DOHH2 (cell line): ENCODE data around the gene PTK7.
A peak's percentile ranks its signal among the peaks of the same experiment; 100 is the strongest.

Experiments
- H3F3A ChIP-seq: fragments of 200-600 bp; sonication (generic), shearing (Covaris generic); 2 replicates; pipeline ENCODE4 v1.6.0; 2016; ENCODE audit warnings: antibody characterized with exemption, mild to moderate bottlenecking; ENCODE audit not compliant: control insufficient read depth, insufficient read depth
- H3K27ac ChIP-seq: fragments of 200-600 bp; sonication (generic); 2 replicates; pipeline ENCODE4 v1.5.1; 2014; ENCODE audit warnings: low read depth, mild to moderate bottlenecking, low read length, moderate library complexity
- H3K27me3 ChIP-seq: fragments of 200-600 bp; sonication (generic); 2 replicates; pipeline ENCODE4 v1.6.1; 2014; ENCODE audit warnings: mild to moderate bottlenecking, low read length, mixed read lengths; ENCODE audit not compliant: control insufficient read depth
- H3K36me3 ChIP-seq: fragments of 200-600 bp; sonication (generic); 2 replicates; pipeline ENCODE4 v1.6.1; 2014; ENCODE audit warnings: mild to moderate bottlenecking, low read length, moderate library complexity, mixed read lengths; ENCODE audit not compliant: control insufficient read depth
- H3K4me1 ChIP-seq: fragments of 200-600 bp; sonication (generic); 2 replicates; pipeline ENCODE4 v1.6.1; 2014; ENCODE audit warnings: mild to moderate bottlenecking, low read length, mixed read lengths; ENCODE audit not compliant: control insufficient read depth
- H3K4me2 ChIP-seq: fragments of 200-600 bp; sonication (generic); 2 replicates; pipeline ENCODE4 v1.6.0; 2014; ENCODE audit warnings: mild to moderate bottlenecking, low read length, moderate library complexity
- H3K4me3 ChIP-seq: fragments of 200-600 bp; sonication (generic); 2 replicates; pipeline ENCODE4 v1.5.1; 2014; ENCODE audit warnings: mild to moderate bottlenecking, low read length, mixed read lengths
- H3K79me2 ChIP-seq: fragments of 200-600 bp; sonication (generic); 2 replicates; pipeline ENCODE4 v1.6.1; 2014; ENCODE audit warnings: mild to moderate bottlenecking, low read length, mixed read lengths; ENCODE audit not compliant: control insufficient read depth
- H3K9me2 ChIP-seq: fragments of 200-600 bp; sonication (generic); replicated peaks from 2 replicates; pipeline ENCODE4 v1.6.1; 2014; ENCODE audit warnings: mild to moderate bottlenecking, low read length, mixed read lengths; ENCODE audit not compliant: control insufficient read depth
- H3K9me3 ChIP-seq: fragments of 200-600 bp; sonication (generic); 2 replicates; pipeline ENCODE4 v1.6.1; 2014; ENCODE audit warnings: antibody characterized with exemption, low read length, mixed read lengths; ENCODE audit not compliant: control insufficient read depth, insufficient read depth
- H4K20me1 ChIP-seq: fragments of 200-600 bp; sonication (generic); 2 replicates; pipeline ENCODE4 v1.6.0; 2014; ENCODE audit warnings: low read depth, mild to moderate bottlenecking, antibody characterized with exemption, low read length, moderate library complexity; ENCODE audit not compliant: control insufficient read depth, insufficient read depth
- EZH2phosphoT487 ChIP-seq: fragments of 200-600 bp; sonication (generic); IDR thresholded peaks from 2 replicates; pipeline ENCODE4 v1.6.1; 2017; ENCODE audit warnings: borderline replicate concordance, mild to moderate bottlenecking, antibody characterized with exemption, low read length, moderate library complexity, mixed read lengths
- TF ChIP-seq, protein P1 (sequence below): fragments of 200-600 bp; sonication (generic); IDR thresholded peaks from one replicate; pipeline ENCODE4 v1.5.1; 2014; ENCODE audit warnings: antibody characterized with exemption, mild to moderate bottlenecking, low read depth, low read length; ENCODE audit not compliant: poor library complexity, severe bottlenecking

Gene PTK7

GRCh38 chr6:43060755-43061633 is 15.1 kb upstream of the PTK7 start:
- Histone ChIP-seq H3K27me3 (no peaks in the 10 kb centered on the region), H4K20me1 (no peaks in the 10 kb centered on the region), H3K4me2 (peak overlapping the region; percentile 78), H3K9me3 (no peaks in the 10 kb centered on the region), H3K36me3 (peaks cover 13% of the 10 kb centered on the region), H3F3A (no peaks in the 10 kb centered on the region), H3K9me2 (no peaks in the 10 kb centered on the region), H3K4me1 (peaks cover 17% of the 10 kb centered on the region), H3K4me3 (peak overlapping the region; percentile 83; the same call in 1 of the 2 replicates), H3K27ac (no peak overlapping the region), H3K79me2 (peaks cover 18% of the 10 kb centered on the region)
- TF ChIP-seq EZH2phosphoT487: no peak
- TF ChIP-seq, protein P1, sequence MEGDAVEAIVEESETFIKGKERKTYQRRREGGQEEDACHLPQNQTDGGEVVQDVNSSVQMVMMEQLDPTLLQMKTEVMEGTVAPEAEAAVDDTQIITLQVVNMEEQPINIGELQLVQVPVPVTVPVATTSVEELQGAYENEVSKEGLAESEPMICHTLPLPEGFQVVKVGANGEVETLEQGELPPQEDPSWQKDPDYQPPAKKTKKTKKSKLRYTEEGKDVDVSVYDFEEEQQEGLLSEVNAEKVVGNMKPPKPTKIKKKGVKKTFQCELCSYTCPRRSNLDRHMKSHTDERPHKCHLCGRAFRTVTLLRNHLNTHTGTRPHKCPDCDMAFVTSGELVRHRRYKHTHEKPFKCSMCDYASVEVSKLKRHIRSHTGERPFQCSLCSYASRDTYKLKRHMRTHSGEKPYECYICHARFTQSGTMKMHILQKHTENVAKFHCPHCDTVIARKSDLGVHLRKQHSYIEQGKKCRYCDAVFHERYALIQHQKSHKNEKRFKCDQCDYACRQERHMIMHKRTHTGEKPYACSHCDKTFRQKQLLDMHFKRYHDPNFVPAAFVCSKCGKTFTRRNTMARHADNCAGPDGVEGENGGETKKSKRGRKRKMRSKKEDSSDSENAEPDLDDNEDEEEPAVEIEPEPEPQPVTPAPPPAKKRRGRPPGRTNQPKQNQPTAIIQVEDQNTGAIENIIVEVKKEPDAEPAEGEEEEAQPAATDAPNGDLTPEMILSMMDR: no peak

DNA sequence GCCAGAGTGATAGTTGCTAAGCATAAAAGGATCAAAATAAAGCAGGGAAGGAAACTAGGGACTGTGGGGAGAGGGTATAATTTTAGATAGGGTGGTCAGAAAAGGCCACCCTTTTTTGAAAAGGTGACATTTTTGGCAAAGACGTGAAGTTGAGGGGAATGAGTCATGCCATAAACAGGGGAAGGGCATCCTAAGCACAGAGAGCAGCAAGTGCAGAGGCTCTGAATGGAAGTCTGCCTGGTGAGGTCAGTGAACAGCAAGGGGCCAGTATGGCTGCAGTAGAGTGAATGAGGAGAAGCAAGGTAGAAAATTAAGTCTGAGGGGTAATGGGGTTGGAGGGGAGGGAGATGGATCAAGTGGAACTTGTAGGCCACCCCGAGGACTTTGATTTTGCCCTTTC is 14.3 kb upstream of the PTK7 start:
- no peak overlapping the region for H3K27ac ChIP-seq
- TF ChIP-seq, protein P1: no peak
- TF ChIP-seq EZH2phosphoT487: no peak
- no peaks in the 10 kb centered on the region for H3K9me3 ChIP-seq

DNA sequence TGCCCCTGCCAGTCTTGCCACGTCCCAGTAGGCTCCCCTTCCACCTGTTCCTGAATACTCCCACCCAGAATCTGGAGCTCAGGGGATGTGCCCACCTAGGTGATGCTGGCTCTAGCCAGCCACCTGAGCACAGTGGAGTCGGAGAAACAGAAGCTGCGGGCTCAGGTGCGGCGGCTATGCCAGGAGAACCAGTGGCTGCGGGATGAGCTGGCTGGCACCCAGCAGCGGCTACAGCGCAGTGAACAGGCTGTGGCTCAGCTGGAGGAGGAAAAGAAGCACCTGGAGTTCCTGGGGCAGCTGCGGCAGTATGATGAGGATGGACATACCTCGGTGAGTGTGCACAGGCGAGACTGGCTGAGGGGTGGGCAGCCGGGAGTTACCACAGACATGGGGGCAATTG is 13.3 kb upstream of the PTK7 start:
- TF ChIP-seq, protein P1: no peak
- TF ChIP-seq EZH2phosphoT487: no peak
- Histone ChIP-seq H3K27ac (no peak overlapping the region), H3K9me2 (no peaks in the 10 kb centered on the region), H3K27me3 (no peaks in the 10 kb centered on the region), H3K4me3 (no peak overlapping the region), H3F3A (no peaks in the 10 kb centered on the region), H4K20me1 (no peaks in the 10 kb centered on the region), H3K4me2 (no peak overlapping the region), H3K9me3 (no peaks in the 10 kb centered on the region), H3K36me3 (peaks cover 6% of the 10 kb centered on the region), H3K4me1 (peaks cover 16% of the 10 kb centered on the region), H3K79me2 (peaks cover 14% of the 10 kb centered on the region)

More for the DNA sequence above, 14.3 kb upstream of the PTK7 start:
- H3F3A ChIP-seq: no peaks in the 10 kb centered on the region
- H3K4me1 ChIP-seq: peaks cover 17% of the 10 kb centered on the region
- H3K36me3 ChIP-seq: peaks cover 10% of the 10 kb centered on the region
- peaks cover 18% of the 10 kb centered on the region for H3K79me2 ChIP-seq
- H4K20me1 ChIP-seq: no peaks in the 10 kb centered on the region
- no peaks in the 10 kb centered on the region for H3K9me2 ChIP-seq
- H3K4me2 ChIP-seq: no peak overlapping the region
- H3K27me3 ChIP-seq: no peaks in the 10 kb centered on the region
- H3K4me3 ChIP-seq: no peak overlapping the region
